ENCODE results near the gene ASTN2.

- no peak for TF ChIP-seq CTCF (IDR thresholded peaks at IDR 0.05; ENCODE audit: extremely low read depth in 1 of 2, insufficient read depth in 1 of 2, low read depth in 1 of 2, low read length in 2 of 2)
- TF ChIP-seq EZH2 (IDR thresholded peaks at IDR 0.05; ENCODE audit: borderline replicate concordance, low read depth, low read length, severe bottlenecking) = no peak
- TF ChIP-seq GATA2 (IDR thresholded peaks at IDR 0.05; ENCODE audit: insufficient read depth, insufficient read length, low read depth, low read length) = no peak
- no peak for TF ChIP-seq POLR2A (IDR thresholded peaks at IDR 0.05; ENCODE audit: low read depth, low read length)
- TF ChIP-seq POLR2AphosphoS5 (IDR thresholded peaks at IDR 0.05; ENCODE audit: insufficient read depth, low read depth, low read length) = no peak
Measured at GRCh38 chr9:116639251-116639741, 775.6 kb downstream of the ASTN2 start.

All from endothelial cell of umbilical vein (primary cell).